ENCODE data around the gene CDC42SE1.

CDC42SE1 gene

DNA sequence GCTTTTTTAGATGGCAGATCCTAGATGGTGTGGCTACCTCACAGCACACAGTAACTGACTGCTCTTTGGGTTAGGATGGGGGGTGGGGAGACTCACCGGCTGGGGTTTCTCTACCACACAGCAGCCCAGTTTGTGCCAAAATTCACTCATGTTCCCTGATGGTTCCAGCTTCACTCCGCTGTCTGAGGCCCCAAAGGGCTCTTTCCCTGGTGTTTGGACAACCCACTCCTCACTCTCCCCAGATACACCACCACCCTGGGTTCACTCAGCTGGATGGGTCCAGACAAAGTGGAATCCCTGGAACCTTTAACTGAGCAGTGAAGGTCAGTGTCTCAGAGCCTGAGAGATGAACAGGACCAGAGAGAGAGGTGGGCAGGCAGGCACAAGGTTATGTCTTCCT, 3.8 kb downstream of the CDC42SE1 start:
- FAIRE-seq (no peak), DNase-seq (ENCODE audit: extremely low spot score, insufficient read length, low read depth) (no peak)

DNA sequence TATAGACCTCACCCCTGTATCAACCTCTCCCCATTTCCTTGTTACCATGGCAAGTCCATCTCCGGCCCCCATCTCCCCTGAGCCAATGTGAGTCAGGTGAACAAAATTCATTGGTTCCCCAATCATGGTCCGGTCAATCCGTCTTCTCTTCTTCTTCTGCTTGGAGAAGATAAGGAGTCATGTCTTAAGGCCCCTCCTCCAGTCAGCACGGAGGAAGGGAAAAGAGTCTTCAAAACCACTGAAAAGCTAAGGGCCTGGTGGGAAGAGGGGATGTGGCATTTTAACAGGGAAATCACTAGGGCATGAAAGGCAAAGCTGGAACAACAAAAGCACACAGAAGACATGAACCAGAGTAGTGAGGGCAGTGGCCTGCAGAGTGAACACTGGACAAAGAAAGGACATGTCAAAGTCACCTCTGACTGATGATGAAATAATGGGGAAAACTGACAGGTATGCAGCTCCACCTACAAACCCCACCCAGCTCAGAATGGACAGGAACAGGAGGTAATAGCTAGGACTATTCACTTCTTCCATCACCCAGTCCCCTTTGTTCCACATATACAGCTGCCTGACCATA, 4.4 kb downstream of the CDC42SE1 start:
- no peak for DNase-seq (ENCODE audit: extremely low spot score, insufficient read length, low read depth)
- no peak for FAIRE-seq

DNA sequence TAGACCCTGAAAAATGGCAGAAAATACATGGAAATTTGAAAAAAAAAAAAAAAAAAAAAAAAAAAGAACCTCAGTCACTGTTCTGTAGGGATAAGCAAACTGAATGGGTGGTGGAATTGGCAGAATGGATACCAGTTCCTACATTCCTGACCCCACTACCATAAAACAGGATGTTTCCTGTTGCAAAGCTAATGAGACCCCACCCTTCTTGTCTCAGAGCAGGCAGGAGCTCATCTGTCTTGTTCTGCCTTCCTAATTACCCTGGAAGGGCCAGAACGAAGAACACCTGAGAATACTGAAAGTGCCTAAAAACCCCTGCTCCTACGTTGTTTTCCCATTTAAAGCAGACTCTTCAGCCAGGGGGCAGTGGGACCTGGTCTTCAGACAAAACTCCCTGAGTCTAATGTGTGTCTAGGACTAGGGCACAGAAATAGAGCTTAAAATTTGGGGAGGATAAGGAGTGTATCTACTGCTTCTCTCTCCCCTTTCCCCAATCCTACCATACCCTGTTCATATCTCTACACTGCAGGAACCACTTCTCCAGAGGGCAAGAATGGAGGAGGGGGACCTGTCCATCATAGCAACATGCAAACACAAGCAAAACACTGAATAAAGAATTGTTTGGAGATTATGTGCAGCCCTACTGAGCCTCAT, 7.9 kb downstream of the CDC42SE1 start:
- DNase-seq (ENCODE audit: extremely low spot score, insufficient read length, low read depth) (no peak), FAIRE-seq (no peak)

DNA sequence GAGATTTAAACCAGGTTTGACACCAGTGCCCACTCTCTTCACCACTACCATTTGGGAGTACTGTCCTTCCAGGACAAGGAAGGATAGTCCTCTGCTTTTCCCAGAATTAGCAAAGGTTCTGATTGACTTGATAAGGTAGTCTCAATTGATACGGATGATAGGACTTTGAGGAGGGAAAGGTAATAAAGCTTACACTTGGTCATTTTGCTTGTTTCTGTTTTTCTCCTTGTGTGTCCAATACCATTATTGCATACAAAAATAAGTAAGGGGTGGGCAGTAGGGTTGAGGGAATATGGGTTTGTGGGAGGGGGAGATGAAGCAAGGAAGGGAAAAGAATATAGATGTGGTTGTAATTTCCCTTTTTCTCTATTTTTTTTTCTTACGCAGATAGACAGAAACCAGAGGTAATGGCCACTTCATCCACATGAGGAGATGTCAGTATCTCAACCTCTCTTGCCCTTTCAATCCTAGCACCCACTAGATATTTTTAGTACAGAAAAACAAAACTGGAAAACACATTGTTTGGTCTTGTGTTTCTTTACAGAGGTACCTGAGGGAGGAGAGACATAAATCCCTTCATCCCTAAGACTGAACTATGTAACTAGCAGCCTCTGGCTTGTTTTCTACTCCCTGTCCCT, 9.3 kb downstream of the CDC42SE1 start:
- DNase-seq (ENCODE audit: extremely low spot score, insufficient read length, low read depth): no peak
- no peak for FAIRE-seq

DNA sequence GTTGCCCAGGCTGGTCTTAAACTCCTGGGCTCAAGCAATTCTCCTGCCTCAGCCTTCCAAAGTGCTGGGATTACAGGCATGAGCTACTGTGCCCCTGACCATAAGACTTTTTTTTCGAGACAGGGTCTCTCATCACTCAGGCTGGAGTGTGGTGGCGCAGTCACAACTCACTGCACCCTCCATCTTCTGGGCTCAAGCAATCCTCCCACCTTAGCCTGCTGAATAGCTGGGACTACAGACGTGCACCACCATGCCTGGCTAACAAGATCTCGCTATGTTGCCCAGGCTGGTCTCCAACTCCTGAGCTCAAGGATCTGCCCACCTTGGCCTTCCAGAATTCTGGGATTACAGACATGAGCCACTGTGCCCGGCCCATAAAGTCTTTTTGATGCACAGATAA, 10.0 kb downstream of the CDC42SE1 start:
- FAIRE-seq (no peak), DNase-seq (ENCODE audit: extremely low spot score, insufficient read length, low read depth) (no peak)

DNA sequence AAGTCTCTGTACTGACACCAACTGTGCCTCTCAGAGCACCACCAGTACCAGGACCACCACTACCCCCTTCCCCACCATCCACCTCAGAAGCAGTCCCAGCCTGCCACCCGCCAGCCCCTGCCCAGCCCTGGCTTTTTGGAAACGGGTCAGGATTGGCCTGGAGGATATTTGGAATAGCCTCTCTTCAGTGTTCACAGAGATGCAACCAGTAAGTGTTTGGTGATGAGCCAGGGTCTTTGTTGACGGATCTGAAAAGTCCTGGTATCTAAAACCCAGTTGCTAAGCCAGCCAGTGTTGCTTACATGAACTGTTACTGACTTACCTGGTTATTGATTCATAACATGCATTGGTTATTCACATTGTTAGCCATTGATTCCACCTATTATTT, 10.8 kb downstream of the CDC42SE1 start:
- FAIRE-seq: no peak

DNA sequence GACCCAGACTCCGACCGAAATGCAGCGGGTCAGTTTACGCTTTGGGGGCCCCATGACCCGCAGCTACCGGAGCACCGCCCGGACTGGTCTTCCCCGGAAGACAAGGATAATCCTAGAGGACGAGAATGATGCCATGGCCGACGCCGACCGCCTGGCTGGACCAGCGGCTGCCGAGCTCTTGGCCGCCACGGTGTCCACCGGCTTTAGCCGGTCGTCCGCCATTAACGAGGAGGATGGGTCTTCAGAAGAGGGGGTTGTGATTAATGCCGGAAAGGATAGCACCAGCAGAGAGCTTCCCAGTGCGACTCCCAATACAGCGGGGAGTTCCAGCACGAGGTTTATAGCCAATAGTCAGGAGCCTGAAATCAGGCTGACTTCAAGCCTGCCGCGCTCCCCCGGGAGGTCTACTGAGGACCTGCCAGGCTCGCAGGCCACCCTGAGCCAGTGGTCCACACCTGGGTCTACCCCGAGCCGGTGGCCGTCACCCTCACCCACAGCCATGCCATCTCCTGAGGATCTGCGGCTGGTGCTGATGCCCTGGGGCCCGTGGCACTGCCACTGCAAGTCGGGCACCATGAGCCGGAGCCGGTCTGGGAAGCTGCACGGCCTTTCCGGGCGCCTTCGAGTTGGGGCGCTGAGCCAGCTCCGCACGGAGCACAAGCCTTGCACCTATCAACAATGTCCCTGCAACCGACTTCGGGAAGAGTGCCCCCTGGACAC, 11.3 kb downstream of the CDC42SE1 start:
- FAIRE-seq (no peak), DNase-seq (ENCODE audit: extremely low spot score, insufficient read length, low read depth) (no peak)

More for the DNA sequence above, 10.8 kb downstream of the CDC42SE1 start:
- DNase-seq (ENCODE audit: extremely low spot score, insufficient read length, low read depth): no peak

DNA sequence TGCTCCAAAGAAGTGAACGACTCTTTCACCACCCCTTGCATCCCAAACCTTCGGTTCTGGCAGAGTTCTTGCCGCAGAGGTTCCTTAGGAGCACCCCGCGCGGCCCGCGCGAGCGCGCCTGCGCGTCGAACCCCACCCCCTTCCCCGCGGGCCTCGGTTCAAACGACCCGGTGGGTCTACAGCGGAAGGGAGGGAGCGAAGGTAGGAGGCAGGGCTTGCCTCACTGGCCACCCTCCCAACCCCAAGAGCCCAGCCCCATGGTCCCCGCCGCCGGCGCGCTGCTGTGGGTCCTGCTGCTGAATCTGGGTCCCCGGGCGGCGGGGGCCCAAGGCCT, 11.9 kb downstream of the CDC42SE1 start, which contains the start of gene C1orf56:
Gene C1orf56, plus strand, starts transcription at position 161 of the 334 bp plus-strand sequence. Its CDS starts 97 bp downstream, at position 258.
- DNase-seq (ENCODE audit: extremely low spot score, insufficient read length, low read depth) (peak; percentile 68), FAIRE-seq (peak; percentile 69)

DNA sequence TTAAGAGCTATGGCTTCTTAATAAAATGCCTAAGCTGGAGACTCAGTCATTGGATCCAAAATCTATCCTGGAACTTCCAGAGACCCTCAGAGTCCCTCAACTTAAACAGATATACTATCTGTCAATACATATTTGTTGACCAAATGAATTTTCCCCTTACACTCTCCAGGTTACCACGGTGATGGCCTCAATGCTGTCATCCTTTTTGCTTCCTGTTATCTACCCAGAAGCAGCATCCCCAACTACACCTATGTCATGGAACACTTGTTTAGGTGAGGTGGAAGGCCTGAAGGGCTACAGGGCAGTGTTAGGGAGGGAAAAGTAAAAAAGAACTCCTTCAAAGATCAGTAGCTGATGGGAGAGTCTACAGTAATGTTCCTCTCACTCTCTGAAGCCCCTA, 16.3 kb downstream of the CDC42SE1 start:
- no peak for FAIRE-seq
- no peak for DNase-seq (ENCODE audit: extremely low spot score, insufficient read length, low read depth)

DNA sequence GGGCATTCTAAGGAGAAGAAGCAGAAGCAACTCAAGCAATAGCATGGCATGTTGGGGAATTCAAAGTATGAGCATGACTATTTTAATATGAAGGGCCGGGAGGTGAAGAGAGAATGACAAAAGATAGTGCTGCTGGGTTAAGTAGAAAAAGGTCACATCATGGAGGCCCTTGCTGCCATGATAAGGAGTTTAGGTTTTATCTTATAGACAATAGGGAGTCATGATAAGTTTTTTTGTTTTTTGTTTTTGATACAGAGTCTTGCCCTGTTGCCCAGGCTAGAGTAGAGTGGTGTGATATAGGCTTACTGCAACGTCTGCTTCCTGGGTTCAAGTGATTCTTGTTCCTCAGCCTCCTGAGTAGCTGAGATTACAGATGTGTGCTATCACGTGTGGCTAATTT, 19.9 kb downstream of the CDC42SE1 start:
- no peak for FAIRE-seq
- no peak for DNase-seq (ENCODE audit: extremely low spot score, insufficient read length, low read depth)

DNA sequence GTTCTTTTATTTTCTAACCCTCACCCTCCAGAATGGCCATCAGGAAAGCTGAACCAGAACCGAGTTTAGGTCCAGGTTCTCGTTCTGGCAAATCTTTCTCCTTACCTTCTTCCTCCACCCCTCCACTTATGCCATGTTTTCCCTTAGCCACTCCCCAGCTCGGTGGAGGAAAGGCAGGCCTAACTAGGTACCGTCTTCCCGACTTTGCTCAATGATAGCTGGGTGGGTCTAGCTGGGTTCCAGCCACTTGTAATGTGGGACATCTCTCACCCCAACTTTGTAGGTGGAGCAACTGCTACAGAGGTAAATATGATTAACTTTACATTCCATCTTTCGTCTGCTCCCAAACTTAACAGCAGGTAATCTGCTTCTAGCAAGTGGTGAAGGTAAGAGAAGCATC, 22.4 kb downstream of the CDC42SE1 start:
- FAIRE-seq (no peak), DNase-seq (ENCODE audit: extremely low spot score, insufficient read length, low read depth) (no peak)

DNA sequence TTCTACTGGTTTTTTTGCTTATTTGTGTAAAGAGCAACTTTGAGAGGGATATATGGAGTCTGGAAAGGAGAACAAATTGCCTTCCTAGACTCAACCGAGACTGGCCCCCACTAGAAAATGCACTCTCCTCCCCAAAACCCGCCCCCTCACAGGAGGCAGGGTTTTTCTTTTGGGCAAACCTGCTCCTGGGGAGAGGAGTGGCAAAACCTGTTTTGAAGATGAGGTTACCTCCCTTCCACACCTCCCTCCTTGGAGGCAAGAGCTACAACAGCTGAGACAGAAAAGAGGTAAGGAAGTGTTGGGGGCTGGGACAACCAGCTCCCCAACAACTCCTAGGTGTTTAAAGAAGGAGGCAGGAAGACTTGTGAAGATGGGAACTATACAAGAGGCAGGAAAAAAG, 23.1 kb downstream of the CDC42SE1 start, which contains the start of gene BNIPL:
Gene BNIPL, plus strand, starts transcription at position 231 of the 400 bp plus-strand sequence. Its CDS starts 140 bp downstream, at position 371.
- DNase-seq (ENCODE audit: extremely low spot score, insufficient read length, low read depth) (no peak), FAIRE-seq (no peak)

DNA sequence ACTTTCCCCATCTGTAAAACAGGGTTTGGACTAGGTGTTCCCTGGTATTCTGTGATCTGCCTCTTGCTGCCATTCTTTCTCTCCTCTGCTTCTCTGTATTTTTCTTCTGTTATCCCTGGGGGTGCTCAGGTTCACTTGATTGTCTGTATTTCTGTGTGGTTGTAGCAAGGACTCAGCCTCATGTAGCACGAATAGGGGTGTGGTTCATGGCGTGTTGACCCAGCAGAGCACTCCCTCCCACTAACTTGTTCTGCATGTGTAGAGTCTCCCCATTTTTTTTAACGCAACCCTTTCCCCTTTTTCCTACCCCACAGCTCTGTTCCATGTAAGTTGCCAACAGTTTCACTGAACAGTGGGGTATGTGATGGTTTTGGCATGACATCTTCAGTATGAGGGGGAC, 24.3 kb downstream of the CDC42SE1 start:
- DNase-seq (ENCODE audit: extremely low spot score, insufficient read length, low read depth): no peak
- FAIRE-seq: no peak

DNA sequence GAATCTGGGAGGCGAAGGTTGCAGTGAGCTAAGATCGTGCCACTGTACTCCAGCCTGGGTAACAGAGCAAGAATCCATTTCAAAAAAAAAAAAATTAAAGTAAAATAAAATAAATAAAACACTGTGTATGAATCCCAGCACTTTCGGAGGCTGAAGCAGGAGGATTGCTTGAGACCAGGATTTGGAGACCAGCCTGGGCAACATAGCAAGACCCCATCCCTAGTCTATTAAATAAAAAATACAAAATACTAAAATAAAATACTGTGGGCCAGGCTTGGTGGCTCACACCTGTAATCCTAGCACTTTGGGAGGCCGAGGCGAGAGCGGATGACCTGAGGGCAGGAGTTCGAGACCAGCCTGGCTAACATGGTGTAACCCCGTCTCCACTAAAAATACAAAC, 27.3 kb downstream of the CDC42SE1 start:
- FAIRE-seq (no peak), DNase-seq (ENCODE audit: extremely low spot score, insufficient read length, low read depth) (no peak)

DNA sequence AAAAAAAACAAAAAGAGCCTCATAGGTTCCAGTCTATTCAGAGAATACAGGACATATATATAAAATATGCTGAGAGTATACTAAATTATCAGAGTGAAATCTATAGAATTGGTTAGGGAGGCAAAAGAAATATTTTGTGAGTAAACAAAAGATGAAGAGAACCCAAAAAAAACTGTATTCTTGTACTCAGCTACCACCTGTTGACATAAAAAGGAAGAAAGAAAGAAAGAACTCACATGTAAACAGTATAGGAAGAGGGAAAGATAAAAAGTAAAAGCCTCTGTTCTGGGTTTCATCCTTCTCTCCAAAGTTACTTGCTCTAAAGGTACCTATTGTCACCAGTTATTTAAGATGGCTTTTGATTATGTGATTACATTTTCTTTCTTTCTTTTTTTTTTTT, 33.0 kb downstream of the CDC42SE1 start:
- FAIRE-seq (no peak), DNase-seq (ENCODE audit: extremely low spot score, insufficient read length, low read depth) (no peak)

DNA sequence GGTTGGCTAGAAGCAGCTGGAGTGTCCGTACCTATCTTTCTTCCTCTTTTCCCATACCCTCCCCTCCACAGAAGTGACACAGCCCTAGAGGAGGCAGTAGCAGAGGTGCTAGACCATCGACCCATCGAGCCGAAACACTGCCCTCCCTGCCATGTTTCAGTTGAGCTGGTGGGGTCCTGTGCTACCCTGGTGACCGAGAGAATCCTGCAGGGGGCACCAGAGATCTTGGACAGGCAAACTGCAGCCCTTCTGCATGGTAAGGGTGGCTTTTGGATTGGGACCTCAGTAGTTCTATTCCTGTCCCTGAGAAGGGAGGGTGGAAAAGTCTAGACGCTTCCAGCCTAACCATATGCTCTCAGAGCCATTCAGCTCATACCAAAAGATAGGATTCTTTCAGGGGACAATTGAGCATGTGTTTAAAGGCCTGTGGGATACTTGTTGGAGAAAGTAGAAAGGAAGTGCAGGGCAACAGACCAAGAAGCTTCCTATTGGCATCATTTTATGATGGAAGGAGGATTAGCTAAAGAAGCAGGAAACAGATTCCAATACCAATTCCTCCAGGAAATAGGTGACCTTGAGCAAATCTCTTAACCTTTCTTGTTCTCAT, 34.8 kb downstream of the CDC42SE1 start:
- FAIRE-seq (peak; percentile 75), DNase-seq (ENCODE audit: extremely low spot score, insufficient read length, low read depth) (no peak)

DNA sequence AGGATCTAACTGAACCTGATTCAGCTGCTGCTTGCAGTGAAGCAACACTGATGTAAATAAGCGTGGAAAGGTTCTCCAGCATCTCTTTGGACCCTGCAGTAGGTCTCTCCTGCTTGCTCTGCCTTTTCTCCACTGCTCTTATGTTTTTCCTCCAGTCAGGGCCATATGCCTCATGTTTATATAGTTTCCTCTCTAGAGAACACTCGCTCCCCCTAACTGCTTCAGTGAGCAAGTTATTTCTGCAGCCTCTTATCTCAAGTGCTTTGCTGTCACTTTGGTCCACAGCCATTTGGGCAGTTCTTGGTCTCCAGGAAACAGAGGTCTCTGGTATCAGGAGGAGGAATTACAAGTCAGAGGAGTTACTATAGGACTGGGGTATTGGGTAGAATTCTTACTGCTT, 45.9 kb downstream of the CDC42SE1 start:
- FAIRE-seq: no peak
- DNase-seq (ENCODE audit: extremely low spot score, insufficient read length, low read depth): no peak

DNA sequence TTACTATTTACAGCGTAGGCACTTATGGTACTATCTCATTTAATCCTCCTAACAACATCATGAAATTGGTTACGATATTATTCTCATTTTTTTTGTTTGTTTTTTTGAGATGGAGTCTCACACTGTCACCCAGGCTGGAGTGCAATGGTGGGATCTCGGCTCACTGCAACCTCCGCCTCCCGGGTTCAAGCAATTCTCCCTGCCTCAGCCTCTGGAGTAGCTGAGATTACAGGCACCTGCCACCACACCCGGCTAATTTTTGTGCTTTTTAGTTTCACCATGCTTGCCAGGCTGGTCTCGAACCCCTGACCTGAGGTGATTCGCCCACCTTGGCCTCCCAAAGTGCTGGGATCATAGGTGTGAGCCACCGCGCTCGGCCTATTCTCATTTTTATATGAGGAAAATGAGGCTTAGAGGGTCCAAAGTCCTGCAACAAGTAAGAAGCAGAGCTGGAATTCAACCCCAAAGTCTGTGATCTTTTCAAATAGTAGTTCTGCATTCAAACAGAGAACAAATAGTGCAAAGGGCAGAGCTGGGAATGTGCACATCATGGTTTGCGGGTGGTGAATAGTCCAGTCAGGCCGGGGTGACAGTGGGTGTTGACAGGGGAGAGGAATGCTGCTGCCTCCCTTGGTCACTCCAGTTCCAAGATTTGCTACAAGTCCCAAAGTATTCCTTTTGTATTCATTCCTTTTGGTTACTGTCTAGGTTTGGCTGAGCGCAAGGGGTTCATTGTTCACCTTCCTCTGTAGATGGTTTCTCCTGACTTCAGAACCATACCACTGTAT, 46.5 kb downstream of the CDC42SE1 start:
- FAIRE-seq: no peak
- no peak for DNase-seq (ENCODE audit: extremely low spot score, insufficient read length, low read depth)

DNA sequence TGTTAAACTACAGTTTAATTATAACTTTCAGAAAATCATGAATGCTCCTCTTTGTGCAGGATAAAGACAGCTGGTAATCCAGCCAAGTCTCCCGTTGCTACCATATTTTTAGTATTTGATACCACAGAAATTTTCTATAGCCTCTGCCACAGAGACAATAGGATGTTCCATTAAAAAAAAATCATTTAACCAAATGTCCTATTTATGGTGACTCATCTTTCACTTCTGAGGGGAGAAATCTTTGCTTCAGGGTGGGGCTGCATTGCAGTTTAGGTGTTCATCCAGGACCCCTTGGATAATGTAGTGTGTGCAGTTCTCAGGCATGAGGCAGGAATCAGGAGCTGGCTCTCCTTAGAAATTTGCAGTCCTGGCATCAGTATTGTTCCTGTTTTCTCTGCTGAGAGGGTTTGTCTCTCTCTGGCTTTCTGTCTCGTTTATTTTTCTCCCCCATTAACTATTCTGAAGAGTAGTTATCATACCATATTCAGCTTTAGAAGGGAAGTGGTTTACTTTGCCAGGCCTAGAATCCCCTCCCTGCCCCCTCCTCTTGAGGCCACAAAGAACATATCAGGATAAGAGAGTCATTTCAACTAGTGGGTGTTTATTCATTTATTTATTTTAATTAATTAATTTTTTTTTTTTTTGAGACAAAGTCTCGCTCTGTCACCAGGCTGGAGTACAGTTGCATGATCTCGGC, 48.1 kb downstream of the CDC42SE1 start:
- no peak for DNase-seq (ENCODE audit: extremely low spot score, insufficient read length, low read depth)
- FAIRE-seq: no peak
